ENCODE data around the gene ASPN.

DNA sequence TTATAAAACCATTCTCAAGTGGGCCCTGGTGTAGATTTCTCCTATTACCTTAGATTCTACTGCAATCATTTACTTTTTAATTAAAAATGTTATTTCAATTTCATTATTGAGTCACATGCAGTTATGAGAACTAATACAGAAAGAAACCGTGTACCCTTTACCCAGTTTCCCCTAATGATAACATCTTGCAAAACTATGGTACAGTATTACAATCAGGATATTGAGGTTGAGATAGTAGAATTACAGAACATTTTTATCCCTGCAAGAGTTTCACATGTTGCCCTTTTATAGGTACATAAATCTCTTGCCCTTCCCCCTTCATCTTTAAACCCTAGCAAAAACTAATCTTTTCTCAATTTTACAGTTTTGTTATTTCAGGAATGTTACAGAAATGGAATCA is 47.0 kb downstream of the ASPN start:
- TF ChIP-seq, protein P1, sequence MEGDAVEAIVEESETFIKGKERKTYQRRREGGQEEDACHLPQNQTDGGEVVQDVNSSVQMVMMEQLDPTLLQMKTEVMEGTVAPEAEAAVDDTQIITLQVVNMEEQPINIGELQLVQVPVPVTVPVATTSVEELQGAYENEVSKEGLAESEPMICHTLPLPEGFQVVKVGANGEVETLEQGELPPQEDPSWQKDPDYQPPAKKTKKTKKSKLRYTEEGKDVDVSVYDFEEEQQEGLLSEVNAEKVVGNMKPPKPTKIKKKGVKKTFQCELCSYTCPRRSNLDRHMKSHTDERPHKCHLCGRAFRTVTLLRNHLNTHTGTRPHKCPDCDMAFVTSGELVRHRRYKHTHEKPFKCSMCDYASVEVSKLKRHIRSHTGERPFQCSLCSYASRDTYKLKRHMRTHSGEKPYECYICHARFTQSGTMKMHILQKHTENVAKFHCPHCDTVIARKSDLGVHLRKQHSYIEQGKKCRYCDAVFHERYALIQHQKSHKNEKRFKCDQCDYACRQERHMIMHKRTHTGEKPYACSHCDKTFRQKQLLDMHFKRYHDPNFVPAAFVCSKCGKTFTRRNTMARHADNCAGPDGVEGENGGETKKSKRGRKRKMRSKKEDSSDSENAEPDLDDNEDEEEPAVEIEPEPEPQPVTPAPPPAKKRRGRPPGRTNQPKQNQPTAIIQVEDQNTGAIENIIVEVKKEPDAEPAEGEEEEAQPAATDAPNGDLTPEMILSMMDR (conservative IDR thresholded peaks at IDR 0.05; ENCODE audit: low read depth in 2 of 2) = no peak
- no peak for TF ChIP-seq POLR2AphosphoS5 (IDR thresholded peaks at IDR 0.05; ENCODE audit: low read depth)
- TF ChIP-seq ZNF331 (CRISPR knock-in tag; IDR thresholded peaks at IDR 0.05; ENCODE audit: low read depth) = no peak

Data from GM23338 (cell line).